K562 (cell line): Measurements from ENCODE around the gene KCNH2. TPM values are rescaled to one million over a fixed set of nuclear protein-coding genes. Genes with fewer than 3 reads are reported as not detected.
A peak's percentile ranks its signal among the peaks of the same experiment; 100 is the strongest.

ENCODE experiments used
- CBFB ChIP-seq: sonication (generic); formaldehyde crosslinking; IDR thresholded peaks from 2 replicates; pipeline ENCODE4 v1.4.0; 2020; ENCODE audit warnings: mild to moderate bottlenecking, missing genetic modification reagents
- FOXK2 ChIP-seq, 2 experiments: fragments of 450-650 bp; IDR thresholded peaks in 1 of 2; conservative IDR thresholded peaks in 1 of 2; 2 replicates each; pipeline ENCODE4 v1.6.1; 2016; ENCODE audit warnings: low read depth in 2 of 2, mild to moderate bottlenecking in 1 of 2
- KLF1 ChIP-seq: fragments of 450-650 bp; IDR thresholded peaks from 2 replicates; pipeline ENCODE4 v1.6.1; 2016; ENCODE audit warnings: missing genetic modification characterization, missing compliant biosample characterization
- MAFG ChIP-seq: fragments of 450-650 bp; conservative IDR thresholded peaks from 2 replicates; pipeline ENCODE4 v1.6.1; 2016; ENCODE audit warnings: missing genetic modification characterization, missing compliant biosample characterization
- MEF2A ChIP-seq: IDR thresholded peaks from 2 replicates; pipeline ENCODE4 v1.6.1; 2011; ENCODE audit warnings: low read depth, mild to moderate bottlenecking, low read length, moderate library complexity; ENCODE audit not compliant: control insufficient read depth
- MEIS2 ChIP-seq: fragments of 450-650 bp; IDR thresholded peaks from 2 replicates; pipeline ENCODE4 v1.6.1; 2014; ENCODE audit warnings: mild to moderate bottlenecking; ENCODE audit not compliant: partially characterized antibody
- MXI1 ChIP-seq: IDR thresholded peaks from 2 replicates; pipeline ENCODE4 v1.6.1; 2011; ENCODE audit warnings: low read depth, mild to moderate bottlenecking, improper control_type of control experiment, low read length
- MYNN ChIP-seq, 2 experiments: sonication (generic); formaldehyde crosslinking in 1 of 2; IDR thresholded peaks; 2 replicates each; pipeline versions ENCODE4 v1.5.0 to v1.6.1; 2016 to 2020; ENCODE audit warnings: antibody characterized with exemption in 1 of 2, missing genetic modification reagents in 1 of 2
- NR1H2 ChIP-seq: sonication (generic); formaldehyde crosslinking; IDR thresholded peaks from 2 replicates; pipeline ENCODE4 v1.4.0; 2020; ENCODE audit warnings: mild to moderate bottlenecking, missing genetic modification reagents
- PHF8 ChIP-seq: fragments of 200-600 bp; sonication (generic); IDR thresholded peaks from 2 replicates; pipeline ENCODE4 v1.6.1; 2012; ENCODE audit warnings: mixed run types, mild to moderate bottlenecking, inconsistent platforms, low read length, moderate library complexity, borderline replicate concordance
- SUPT5H ChIP-seq: fragments of 450-650 bp; IDR thresholded peaks from 2 replicates; pipeline ENCODE4 v1.6.1; 2016
- TBP ChIP-seq: optimal IDR thresholded peaks from 2 replicates; pipeline ENCODE3; 2011; ENCODE audit warnings: low read depth, low read length, improper control_type of control experiment
- ZNF121 ChIP-seq: sonication (generic); formaldehyde crosslinking; conservative IDR thresholded peaks from 2 replicates; pipeline ENCODE4 v1.8.0; 2022; ENCODE audit warnings: missing genetic modification reagents
- ZNF830 ChIP-seq: fragments of 250-450 bp; sonication (Bioruptor Pico); IDR thresholded peaks from 2 replicates; pipeline ENCODE4 v1.5.0; 2021; ENCODE audit warnings: mild to moderate bottlenecking
- polyA plus RNA-seq, 8 experiments: library from polyadenylated mRNA; depleted of rRNA in 4 of 8; stranded (reverse) in 5 of 8; unstranded in 3 of 8; fragments of >200 nt; fragmentation: Nextera tagmentation in 2 of 8; fragmentation: Illumina TruSeq in 1 of 8; extraction: Ambion mirVana in 2 of 8; extraction: Trizol in 1 of 8; gene quantifications; 2 replicates each; pipeline versions ENCODE4 v1.2.1 to v1.2.3, GENCODE V29; 2011 to 2014; ENCODE audit warnings: inconsistent platforms in 1 of 8, missing spikeins in 1 of 8
- total RNA-seq, 7 experiments: library from RNA; depleted of rRNA in 6 of 7; stranded (reverse); fragments of >200 nt in 6 of 7; fragmentation: Illumina TruSeq in 2 of 7; extraction: Trizol in 2 of 7; gene quantifications; 2 replicates each; pipeline versions ENCODE4 v1.2.1 to v1.2.3, GENCODE V29; 2011 to 2021; ENCODE audit warnings: low replicate concordance in 1 of 7
- TF ChIP-seq, protein P1 (sequence below): sonication (generic); formaldehyde crosslinking; IDR thresholded peaks from 2 replicates; pipeline ENCODE4 v1.4.0; 2020; ENCODE audit warnings: mild to moderate bottlenecking, missing genetic modification reagents
- TF ChIP-seq, protein P2 (sequence below): sonication (generic); formaldehyde crosslinking; IDR thresholded peaks from 2 replicates; pipeline ENCODE4 v1.8.1; 2023; ENCODE audit warnings: mild to moderate bottlenecking, missing genetic modification reagents
- TF ChIP-seq, protein P3 (sequence below): fragments of 450-650 bp; IDR thresholded peaks from 2 replicates; pipeline ENCODE4 v1.6.1; 2016; ENCODE audit warnings: low read depth, mild to moderate bottlenecking, moderate library complexity
- TF ChIP-seq, protein P4 (sequence below): sonication (generic); formaldehyde crosslinking; IDR thresholded peaks from 2 replicates; pipeline ENCODE4 v1.8.1; 2023; ENCODE audit warnings: mild to moderate bottlenecking, missing genetic modification reagents
- TF ChIP-seq, protein P5 (sequence below): sonication (generic); formaldehyde crosslinking; IDR thresholded peaks from 2 replicates; pipeline ENCODE4 v1.8.1; 2023; ENCODE audit warnings: mild to moderate bottlenecking, missing genetic modification reagents

The KCNH2 gene
- total and polyA plus RNA-seq, 9 of the 15 experiments (the other 6 are each of a cell fraction or from before 2014, with no cell fraction given), result 18.1 to 368 (median 218) TPM

DNA sequence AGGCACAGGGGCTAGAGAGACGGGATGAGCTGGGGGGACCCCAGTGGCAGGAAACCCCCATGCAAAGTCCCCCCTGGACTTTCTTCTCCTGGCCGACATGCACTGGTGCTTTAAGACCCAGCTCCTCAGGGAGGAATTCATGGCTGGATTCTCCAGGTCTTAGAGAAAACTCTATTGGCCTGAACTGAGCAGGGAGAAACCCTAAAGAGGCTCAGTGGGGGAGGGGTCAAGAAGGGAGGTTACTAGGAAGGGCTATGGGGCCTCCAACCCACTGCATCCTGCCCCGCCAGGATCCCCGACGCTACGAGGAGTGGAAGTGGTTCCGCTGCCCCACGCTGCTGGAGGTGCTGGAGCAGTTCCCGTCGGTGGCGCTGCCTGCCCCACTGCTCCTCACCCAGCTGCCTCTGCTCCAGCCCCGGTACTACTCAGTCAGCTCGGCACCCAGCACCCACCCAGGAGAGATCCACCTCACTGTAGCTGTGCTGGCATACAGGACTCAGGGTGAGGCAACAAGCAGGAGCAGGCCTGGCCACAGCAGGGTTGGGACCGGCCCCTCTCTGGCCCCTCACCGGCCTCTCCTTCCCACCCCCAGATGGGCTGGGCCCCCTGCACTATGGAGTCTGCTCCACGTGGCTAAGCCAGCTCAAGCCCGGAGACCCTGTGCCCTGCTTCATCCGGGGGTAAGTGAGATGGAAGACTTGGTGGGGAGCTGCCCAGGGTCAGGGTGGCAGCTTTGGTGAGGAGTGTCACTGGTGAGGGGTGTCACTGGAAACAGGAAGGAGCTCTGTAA, 32.4 kb upstream of the KCNH2 start (continued):
- TF ChIP-seq ZNF830 (CRISPR knock-in tag), result no peak
- no peak for TF ChIP-seq MEIS2
- TF ChIP-seq, protein P1, sequence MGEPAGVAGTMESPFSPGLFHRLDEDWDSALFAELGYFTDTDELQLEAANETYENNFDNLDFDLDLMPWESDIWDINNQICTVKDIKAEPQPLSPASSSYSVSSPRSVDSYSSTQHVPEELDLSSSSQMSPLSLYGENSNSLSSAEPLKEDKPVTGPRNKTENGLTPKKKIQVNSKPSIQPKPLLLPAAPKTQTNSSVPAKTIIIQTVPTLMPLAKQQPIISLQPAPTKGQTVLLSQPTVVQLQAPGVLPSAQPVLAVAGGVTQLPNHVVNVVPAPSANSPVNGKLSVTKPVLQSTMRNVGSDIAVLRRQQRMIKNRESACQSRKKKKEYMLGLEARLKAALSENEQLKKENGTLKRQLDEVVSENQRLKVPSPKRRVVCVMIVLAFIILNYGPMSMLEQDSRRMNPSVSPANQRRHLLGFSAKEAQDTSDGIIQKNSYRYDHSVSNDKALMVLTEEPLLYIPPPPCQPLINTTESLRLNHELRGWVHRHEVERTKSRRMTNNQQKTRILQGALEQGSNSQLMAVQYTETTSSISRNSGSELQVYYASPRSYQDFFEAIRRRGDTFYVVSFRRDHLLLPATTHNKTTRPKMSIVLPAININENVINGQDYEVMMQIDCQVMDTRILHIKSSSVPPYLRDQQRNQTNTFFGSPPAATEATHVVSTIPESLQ (CRISPR knock-in tag), result peak; percentile 84; the same call in 1 of the 2 replicates
- TF ChIP-seq CBFB (CRISPR knock-in tag), result no peak; the same call in 1 of the 2 replicates
- TF ChIP-seq ZNF121 (CRISPR knock-in tag), result no peak
- no peak for TF ChIP-seq MAFG (tag)
- TF ChIP-seq NR1H2 (CRISPR knock-in tag), result peak; percentile 90
- no peak for TF ChIP-seq MEF2A
- peak; percentile 17; the same call in 1 of the 2 replicates for TF ChIP-seq MYNN (IDR thresholded peaks at IDR 0.05)
- no peak for TF ChIP-seq MYNN (CRISPR knock-in tag; IDR thresholded peaks at IDR 0.05)
- TF ChIP-seq, protein P2, sequence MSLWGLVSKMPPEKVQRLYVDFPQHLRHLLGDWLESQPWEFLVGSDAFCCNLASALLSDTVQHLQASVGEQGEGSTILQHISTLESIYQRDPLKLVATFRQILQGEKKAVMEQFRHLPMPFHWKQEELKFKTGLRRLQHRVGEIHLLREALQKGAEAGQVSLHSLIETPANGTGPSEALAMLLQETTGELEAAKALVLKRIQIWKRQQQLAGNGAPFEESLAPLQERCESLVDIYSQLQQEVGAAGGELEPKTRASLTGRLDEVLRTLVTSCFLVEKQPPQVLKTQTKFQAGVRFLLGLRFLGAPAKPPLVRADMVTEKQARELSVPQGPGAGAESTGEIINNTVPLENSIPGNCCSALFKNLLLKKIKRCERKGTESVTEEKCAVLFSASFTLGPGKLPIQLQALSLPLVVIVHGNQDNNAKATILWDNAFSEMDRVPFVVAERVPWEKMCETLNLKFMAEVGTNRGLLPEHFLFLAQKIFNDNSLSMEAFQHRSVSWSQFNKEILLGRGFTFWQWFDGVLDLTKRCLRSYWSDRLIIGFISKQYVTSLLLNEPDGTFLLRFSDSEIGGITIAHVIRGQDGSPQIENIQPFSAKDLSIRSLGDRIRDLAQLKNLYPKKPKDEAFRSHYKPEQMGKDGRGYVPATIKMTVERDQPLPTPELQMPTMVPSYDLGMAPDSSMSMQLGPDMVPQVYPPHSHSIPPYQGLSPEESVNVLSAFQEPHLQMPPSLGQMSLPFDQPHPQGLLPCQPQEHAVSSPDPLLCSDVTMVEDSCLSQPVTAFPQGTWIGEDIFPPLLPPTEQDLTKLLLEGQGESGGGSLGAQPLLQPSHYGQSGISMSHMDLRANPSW, result peak; percentile 91; the same call in 1 of the 2 replicates
- TF ChIP-seq, protein P3, sequence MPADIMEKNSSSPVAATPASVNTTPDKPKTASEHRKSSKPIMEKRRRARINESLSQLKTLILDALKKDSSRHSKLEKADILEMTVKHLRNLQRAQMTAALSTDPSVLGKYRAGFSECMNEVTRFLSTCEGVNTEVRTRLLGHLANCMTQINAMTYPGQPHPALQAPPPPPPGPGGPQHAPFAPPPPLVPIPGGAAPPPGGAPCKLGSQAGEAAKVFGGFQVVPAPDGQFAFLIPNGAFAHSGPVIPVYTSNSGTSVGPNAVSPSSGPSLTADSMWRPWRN, result no peak
- TF ChIP-seq KLF1 (tag), result no peak
- peak; percentile 65 for TF ChIP-seq TBP
- peak; percentile 53; the same call in 1 of the 2 replicates for TF ChIP-seq MXI1
- TF ChIP-seq, protein P4, sequence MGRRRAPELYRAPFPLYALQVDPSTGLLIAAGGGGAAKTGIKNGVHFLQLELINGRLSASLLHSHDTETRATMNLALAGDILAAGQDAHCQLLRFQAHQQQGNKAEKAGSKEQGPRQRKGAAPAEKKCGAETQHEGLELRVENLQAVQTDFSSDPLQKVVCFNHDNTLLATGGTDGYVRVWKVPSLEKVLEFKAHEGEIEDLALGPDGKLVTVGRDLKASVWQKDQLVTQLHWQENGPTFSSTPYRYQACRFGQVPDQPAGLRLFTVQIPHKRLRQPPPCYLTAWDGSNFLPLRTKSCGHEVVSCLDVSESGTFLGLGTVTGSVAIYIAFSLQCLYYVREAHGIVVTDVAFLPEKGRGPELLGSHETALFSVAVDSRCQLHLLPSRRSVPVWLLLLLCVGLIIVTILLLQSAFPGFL (CRISPR knock-in tag), result no peak
- TF ChIP-seq SUPT5H, result peak; percentile 68
- TF ChIP-seq FOXK2 (conservative IDR thresholded peaks at IDR 0.05 in 1 of 2, IDR thresholded peaks at IDR 0.05 in 1 of 2; ENCODE audit: low read depth in 2 of 2), result no peak
- TF ChIP-seq PHF8, result peak; percentile 46; the same call in 1 of the 2 replicates
- TF ChIP-seq, protein P5, sequence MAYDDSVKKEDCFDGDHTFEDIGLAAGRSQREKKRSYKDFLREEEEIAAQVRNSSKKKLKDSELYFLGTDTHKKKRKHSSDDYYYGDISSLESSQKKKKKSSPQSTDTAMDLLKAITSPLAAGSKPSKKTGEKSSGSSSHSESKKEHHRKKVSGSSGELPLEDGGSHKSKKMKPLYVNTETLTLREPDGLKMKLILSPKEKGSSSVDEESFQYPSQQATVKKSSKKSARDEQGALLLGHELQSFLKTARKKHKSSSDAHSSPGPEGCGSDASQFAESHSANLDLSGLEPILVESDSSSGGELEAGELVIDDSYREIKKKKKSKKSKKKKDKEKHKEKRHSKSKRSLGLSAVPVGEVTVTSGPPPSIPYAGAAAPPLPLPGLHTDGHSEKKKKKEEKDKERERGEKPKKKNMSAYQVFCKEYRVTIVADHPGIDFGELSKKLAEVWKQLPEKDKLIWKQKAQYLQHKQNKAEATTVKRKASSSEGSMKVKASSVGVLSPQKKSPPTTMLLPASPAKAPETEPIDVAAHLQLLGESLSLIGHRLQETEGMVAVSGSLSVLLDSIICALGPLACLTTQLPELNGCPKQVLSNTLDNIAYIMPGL (CRISPR knock-in tag), result no peak
